HFFc6 (cell line): ENCODE measurements around the gene TMEM9B. TPM values are rescaled to one million over a fixed set of nuclear protein-coding genes. Genes with fewer than 3 reads are reported as not detected.
A peak's percentile ranks its signal among the peaks of the same experiment; 100 is the strongest.

Experiments
- DNase-seq: peaks from one replicate; pipeline ENCODE4 v3.0.0-alpha.2; 2018
- H3K27ac Mint-ChIP-seq: 2 replicates; pipeline ENCODE4 v1.8.0; 2020; ENCODE audit warnings: mild to moderate bottlenecking, mixed read lengths
- H3K27me3 Mint-ChIP-seq: 2 replicates; pipeline ENCODE4 v1.8.0; 2021; ENCODE audit warnings: mild to moderate bottlenecking, moderate library complexity, mixed read lengths; ENCODE audit not compliant: insufficient read depth
- H3K36me3 Mint-ChIP-seq: 2 replicates; pipeline ENCODE4 v1.8.0; 2021; ENCODE audit warnings: low read depth, mixed read lengths
- H3K4me1 Mint-ChIP-seq: 2 replicates; pipeline ENCODE4 v1.8.0; 2020; ENCODE audit warnings: low read depth, mixed read lengths
- H3K4me3 Mint-ChIP-seq: 2 replicates; pipeline ENCODE4 v1.8.0; 2020; ENCODE audit warnings: mild to moderate bottlenecking, moderate library complexity, mixed read lengths
- H3K9me3 Mint-ChIP-seq: 2 replicates; pipeline ENCODE4 v1.8.0; 2020; ENCODE audit warnings: mild to moderate bottlenecking, mixed read lengths
- CTCF ChIP-seq: fragments of 200-600 bp; sonication (generic); IDR thresholded peaks from 2 replicates; pipeline ENCODE4 v1.5.0; 2021; ENCODE audit warnings: antibody characterized with exemption, mild to moderate bottlenecking
- total RNA-seq, 6 experiments: library from RNA; stranded (reverse); fragmentation: NEBNext Ultra II Directional; extraction: Animal tissue kit (Norgen Biotek cat#: 25700); gene quantifications; 2 replicates in 1 of 6; 3 replicates in 5 of 6; pipeline ENCODE4 v1.2.3, GENCODE V29; 2021

Gene TMEM9B
- total RNA-seq, 6 experiments from 2014 or later, result 50.0 to 66.0 (median 59.7) TPM

DNA sequence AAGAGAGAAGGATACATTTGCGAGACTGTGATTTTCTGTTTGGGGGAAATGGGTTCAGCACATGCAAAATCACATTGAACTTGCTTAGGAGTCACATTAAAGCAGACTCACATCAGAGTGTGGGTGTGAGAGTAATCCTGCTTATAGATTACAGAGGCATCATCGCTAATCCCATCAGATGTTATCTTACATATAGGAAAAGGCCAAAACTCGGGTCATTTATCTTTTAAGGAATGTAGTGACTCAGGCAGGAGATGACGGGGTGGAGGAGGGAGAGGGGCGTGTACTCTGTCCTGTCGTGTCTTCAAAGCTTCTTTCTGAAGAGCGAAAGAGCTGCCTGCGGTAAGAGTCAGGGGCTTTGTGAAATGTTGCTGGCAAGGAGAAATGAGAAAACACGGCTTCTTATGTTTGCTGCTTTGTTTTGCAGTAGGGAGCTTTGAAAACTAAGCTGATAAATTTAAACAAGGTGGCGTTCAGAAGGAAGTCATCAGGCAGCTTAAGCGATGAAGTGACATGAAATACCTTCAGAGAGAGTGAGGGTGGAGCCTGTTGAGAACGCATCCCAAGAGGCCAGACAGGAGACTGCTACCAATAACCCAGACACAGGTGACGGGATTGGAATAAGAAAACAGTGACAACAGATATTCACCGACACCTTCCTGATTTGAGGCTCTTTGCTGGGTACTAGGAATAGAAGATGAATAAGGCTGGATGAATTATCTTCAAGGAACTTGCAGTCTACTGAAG is 29.3 kb downstream of the TMEM9B start:
- Mint-ChIP-seq H3K4me3 (peak overlapping the region; percentile 54), H3K4me1 (peaks cover 15% of the 10 kb centered on the region), H3K27me3 (peaks cover 5% of the 10 kb centered on the region), H3K36me3 (no peaks in the 10 kb centered on the region), H3K27ac (peak overlapping the region; percentile 49), H3K9me3 (no peaks in the 10 kb centered on the region)
- no peak for TF ChIP-seq CTCF
- DNase-seq, result peak; percentile 62

- DNase-seq, result no peak
- 0 out of 2 replicates have a peak, but pooled peaks have one; percentile 30 for TF ChIP-seq CTCF
- peaks cover 22% of the 10 kb centered on the region for H3K4me1 Mint-ChIP-seq
- H3K27me3 Mint-ChIP-seq, result peaks cover 3% of the 10 kb centered on the region
- H3K4me3 Mint-ChIP-seq, result no peak overlapping the region
- H3K9me3 Mint-ChIP-seq, result peaks cover 3% of the 10 kb centered on the region; the same call in 1 of the 2 replicates
- H3K27ac Mint-ChIP-seq, result no peak overlapping the region
- H3K36me3 Mint-ChIP-seq, result peaks cover 6% of the 10 kb centered on the region
Observed at GRCh38 chr11:8933931-8934330, 30.3 kb downstream of the TMEM9B start.

- Mint-ChIP-seq H3K27me3 (peaks cover 3% of the 10 kb centered on the region), H3K9me3 (peaks cover 3% of the 10 kb centered on the region; the same call in 1 of the 2 replicates), H3K27ac (no peak within 1 kb of the TSS), H3K4me1 (peaks cover 28% of the 10 kb centered on the region), H3K36me3 (peaks cover 6% of the 10 kb centered on the region), H3K4me3 (no peak within 1 kb of the TSS)
- no peak for DNase-seq
- no peak for TF ChIP-seq CTCF
Observed at GRCh38 chr11:8932564-8933180, 31.6 kb downstream of the TMEM9B start, which contains the start of gene C11orf16. Gene C11orf16 (minus strand): TSS chr11:8932947. CDS start chr11:8932308, 639 bp downstream.

- TF ChIP-seq CTCF, result no peak
- Mint-ChIP-seq H3K27me3 (peaks cover 3% of the 10 kb centered on the region), H3K4me1 (peaks cover 27% of the 10 kb centered on the region), H3K27ac (no peak overlapping the region), H3K4me3 (no peak overlapping the region), H3K9me3 (peaks cover 3% of the 10 kb centered on the region; the same call in 1 of the 2 replicates), H3K36me3 (peaks cover 6% of the 10 kb centered on the region)
- no peak for DNase-seq
Observed at GRCh38 chr11:8930456-8931175, 33.6 kb downstream of the TMEM9B start.

DNA sequence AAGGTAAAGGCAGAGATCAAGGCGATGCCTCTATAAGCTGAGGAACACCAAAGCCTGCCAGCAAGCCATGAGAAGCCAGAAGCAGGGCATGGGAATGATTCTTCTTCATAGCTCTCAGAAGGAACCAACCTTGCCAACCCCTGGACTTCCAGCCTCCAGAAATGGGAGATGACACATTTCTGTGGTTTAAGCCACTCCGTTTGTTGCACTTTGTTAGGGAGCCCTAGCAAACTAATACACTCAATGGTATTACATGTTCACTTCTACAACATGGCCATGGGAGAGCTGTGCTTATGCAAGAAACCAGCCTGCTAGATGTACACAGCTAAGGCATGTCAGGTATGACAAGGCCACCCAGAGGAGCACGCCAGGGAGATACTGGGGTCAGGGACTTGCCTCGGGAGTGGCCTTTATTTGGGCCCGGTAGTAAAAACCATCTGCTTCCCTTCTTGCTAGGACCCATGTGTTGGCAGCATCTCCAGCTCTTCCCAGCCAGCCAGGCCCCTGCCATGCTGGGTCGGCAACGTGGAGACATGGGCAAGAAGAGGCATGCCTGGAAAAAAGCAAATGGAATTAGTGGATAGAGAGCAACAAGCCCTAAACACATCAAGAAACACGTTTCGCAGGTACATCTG is 35.1 kb downstream of the TMEM9B start:
- no peak for TF ChIP-seq CTCF
- Mint-ChIP-seq H3K27ac (peak overlapping the region; percentile 48), H3K9me3 (peaks cover 3% of the 10 kb centered on the region; the same call in 1 of the 2 replicates), H3K36me3 (peaks cover 10% of the 10 kb centered on the region), H3K27me3 (peaks cover 3% of the 10 kb centered on the region; the same call in 1 of the 2 replicates), H3K4me1 (peaks cover 16% of the 10 kb centered on the region), H3K4me3 (no peak overlapping the region)
- peak; percentile 52 for DNase-seq
